ELR (cell line): ENCODE measurements around the gene SPI1.
"Not testable (repeated sequence)": the region's sequence is repeated elsewhere in the genome, so short reads cannot be mapped to it uniquely, and the experiment has no call there.

Experiments used
- DNase-seq: peaks from one replicate; pipeline ENCODE4 v3.0.0-alpha.2; 2015; ENCODE audit warnings: low read depth

The SPI1 gene

DNA sequence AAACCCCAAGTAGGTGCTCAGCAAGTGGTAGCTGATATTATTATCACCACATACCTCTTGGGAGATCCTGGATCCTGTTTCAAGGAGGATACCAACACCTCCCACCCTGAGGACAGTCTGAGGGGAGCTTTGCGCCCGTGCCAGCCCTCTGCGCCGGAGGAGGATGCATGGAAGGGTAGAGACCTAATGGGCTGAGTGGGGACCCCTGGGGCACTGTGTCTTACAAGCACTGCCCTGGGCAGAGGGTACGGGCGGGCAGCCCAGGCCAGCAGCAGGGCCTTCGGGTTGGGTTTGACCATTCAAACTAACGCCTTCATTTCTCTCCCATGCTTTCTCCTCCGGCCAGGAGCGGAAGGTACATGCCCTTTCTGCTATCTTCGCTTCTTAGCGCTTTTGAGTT, 52.1 kb downstream of the SPI1 start:
- DNase-seq = no peak

DNA sequence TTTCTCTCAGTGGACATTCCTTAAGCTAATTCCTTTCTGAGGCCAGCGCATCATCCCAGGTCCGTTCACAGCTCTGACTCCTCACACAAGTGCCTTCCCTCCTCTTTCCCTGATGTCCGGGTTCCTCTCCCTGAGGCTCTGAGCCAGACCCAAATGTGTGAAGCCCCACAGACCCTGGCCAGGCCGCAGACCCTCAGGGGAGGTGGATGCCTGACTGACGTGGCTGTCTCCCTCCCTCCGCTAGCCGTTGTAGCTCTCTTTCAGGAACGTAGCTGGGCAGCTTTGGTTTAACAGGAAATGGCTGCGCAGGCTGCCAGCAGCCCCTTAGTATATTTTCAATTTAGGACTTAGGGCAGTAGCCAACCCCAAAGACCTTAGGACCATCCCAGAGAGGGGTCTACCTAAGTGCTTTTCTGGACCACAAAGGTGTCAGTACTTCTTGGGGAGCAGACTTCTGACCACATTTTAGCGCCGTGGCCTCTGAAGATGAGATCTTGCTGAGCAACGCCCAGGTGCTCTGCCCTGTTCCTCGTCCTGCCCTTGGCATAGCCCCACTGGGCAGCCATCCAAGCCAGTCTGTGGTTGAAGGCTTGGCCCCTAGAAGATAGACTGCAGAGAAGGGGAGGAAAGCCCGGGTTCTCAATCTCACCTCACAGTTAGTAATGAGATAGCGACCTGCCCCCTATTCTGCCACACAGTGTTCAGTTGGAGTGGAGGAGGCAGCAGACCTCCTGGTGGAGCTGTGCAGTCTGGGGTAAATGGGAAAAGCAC, 52.9 kb downstream of the SPI1 start:
- DNase-seq = no peak

DNA sequence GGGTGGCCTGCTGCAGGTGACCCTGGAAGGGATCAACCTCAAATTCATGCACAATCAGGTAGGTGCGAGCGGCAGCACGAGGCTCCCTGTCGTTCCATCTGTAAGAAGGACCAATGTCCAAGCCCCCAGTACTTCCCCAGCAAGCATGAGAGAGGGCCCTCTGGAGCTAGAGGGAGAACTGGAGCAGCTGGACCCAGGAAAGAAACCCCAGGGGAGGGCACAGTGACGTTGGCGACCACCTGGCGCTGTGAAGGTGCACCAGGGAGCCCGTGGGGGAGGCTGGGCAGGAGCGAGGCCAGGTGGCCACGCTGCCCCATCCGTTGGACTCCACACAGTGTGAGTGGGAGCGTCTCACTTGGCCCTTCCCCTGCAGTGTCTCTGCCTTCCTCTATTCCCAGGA, 53.8 kb downstream of the SPI1 start:
- no peak for DNase-seq

GRCh38 chr11:47318166-47318565, 60.2 kb downstream of the SPI1 start:
- no peak for DNase-seq

- DNase-seq = no peak
These were observed 61.1 kb downstream of the SPI1 start for GRCh38 chr11:47317064-47317828.

DNA sequence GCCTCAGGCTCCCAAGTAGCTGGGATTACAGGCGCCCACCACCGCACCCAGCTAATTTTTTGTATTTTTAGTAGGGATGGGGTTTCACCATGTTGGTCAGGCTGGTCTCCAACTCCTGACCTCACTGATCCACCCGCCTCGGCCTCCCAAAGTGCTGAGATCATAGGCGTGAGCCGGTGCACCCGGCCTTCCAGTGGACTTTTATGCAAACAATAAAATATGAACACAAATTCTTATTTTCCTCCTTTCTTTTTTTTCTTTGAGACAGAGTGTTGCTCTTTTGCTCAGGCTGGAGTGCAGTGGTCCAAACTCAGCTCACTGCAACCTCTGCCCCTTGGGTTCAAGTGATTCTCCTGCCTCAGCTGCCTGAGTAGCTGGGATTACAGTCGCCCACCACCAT, 61.8 kb downstream of the SPI1 start:
- not testable (repeated sequence) for DNase-seq

GRCh38 chr11:47314992-47315391, 63.4 kb downstream of the SPI1 start:
- peak; percentile 25 for DNase-seq

GRCh38 chr11:47308050-47308823, 70.1 kb downstream of the SPI1 start:
- no peak for DNase-seq

- no peak for DNase-seq
These were observed 71.9 kb downstream of the SPI1 start for GRCh38 chr11:47306484-47306844.

- no peak for DNase-seq
These were observed 72.4 kb downstream of the SPI1 start for GRCh38 chr11:47305734-47306483.
